ENCODE results near the gene PRAMEF18.
"Not testable (repeated sequence)": the region's sequence is repeated elsewhere in the genome, so short reads cannot be mapped to it uniquely, and the experiment has no call there.

DNA sequence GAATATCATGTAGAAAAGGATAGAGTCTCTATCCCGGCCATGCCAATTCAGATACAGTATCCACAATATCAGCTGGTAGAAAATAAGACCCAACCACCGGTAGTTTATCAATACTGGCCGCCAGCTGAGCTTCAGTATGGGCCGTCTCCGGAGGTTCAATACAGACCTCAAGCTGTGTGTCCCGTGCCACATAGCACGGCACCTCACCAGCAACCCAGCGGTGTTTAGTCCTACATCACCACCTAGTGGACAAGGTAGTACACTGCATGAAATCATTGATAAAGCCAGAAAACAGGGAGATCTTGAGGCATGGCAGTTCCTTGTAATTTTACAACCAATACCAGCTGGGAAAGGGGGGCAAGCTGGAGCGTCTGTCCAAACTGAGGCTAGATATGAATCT is 17.2 kb downstream of the PRAMEF18 start:
- not testable (repeated sequence) for TF ChIP-seq POLR2A, CTCF (IDR thresholded peaks at IDR 0.05)
